Left lung (tissue), 14 donors: ENCODE data around the gene KCTD6. TPM values are rescaled to one million over a fixed set of nuclear protein-coding genes. Genes with fewer than 3 reads are reported as not detected.
A peak's percentile ranks its signal among the peaks of the same experiment; 100 is the strongest.

Experiments
- ATAC-seq: fragments of 200-7000 bp; cut with Tn5 transposase; one replicate; pipeline ENCODE4 v1.9.1; 2020; ENCODE audit warnings: moderate library complexity
- DNase-seq, 4 donors: peaks; one replicate each; pipeline ENCODE4 v3.0.0-alpha.2; 2013 to 2020
- H3K27ac ChIP-seq, 2 donors: fragments of 200-600 bp; sonication (generic) in 1 of 2; one replicate each; pipeline versions ENCODE4 v1.5.0 to v1.8.0; 2020 to 2021
- H3K27me3 ChIP-seq, 2 donors: fragments of 200-600 bp; sonication (generic) in 1 of 2; one replicate each; pipeline versions ENCODE4 v1.5.0 to v1.8.0; 2020 to 2021
- H3K36me3 ChIP-seq, 2 donors: fragments of 200-600 bp; sonication (generic) in 1 of 2; one replicate each; pipeline versions ENCODE4 v1.5.0 to v1.8.0; 2020 to 2021
- H3K4me1 ChIP-seq, 2 donors: fragments of 200-600 bp; one replicate each; pipeline ENCODE4 v1.8.0; 2021
- H3K4me3 ChIP-seq, 2 donors: fragments of 200-600 bp; sonication (generic) in 1 of 2; one replicate each; pipeline versions ENCODE4 v1.5.0 to v1.8.0; 2020 to 2021; ENCODE audit warnings: mild to moderate bottlenecking in 1 of 2
- H3K9me3 ChIP-seq, 2 donors: fragments of 200-600 bp; sonication (generic) in 1 of 2; one replicate each; pipeline versions ENCODE4 v1.5.0 to v1.8.0; 2020 to 2021
- CTCF ChIP-seq, 2 donors: fragments of 200-600 bp; sonication (generic) in 1 of 2; IDR thresholded peaks; one replicate each; pipeline versions ENCODE4 v1.5.0 to v1.8.0; 2021; ENCODE audit warnings: antibody characterized with exemption in 2 of 2
- intact Hi-C, 2 donors: fragments of 100-400 bp; cut with DNase I; formaldehyde crosslinking; loops; one replicate each; pipeline versions ENCODE4 v1.11.2 to v1.14.2; 2022
- long read RNA-seq, 12 donors: library from polyadenylated mRNA in 2 of 12; unstranded in 2 of 12; transcript quantifications; one replicate each; pipeline ENCODE4 v2.0.0 and lab custom pipeline, GENCODE V29; 2019 to 2026
- polyA plus RNA-seq, 6 donors: library from polyadenylated mRNA; unstranded; fragments of 120-200 nt; gene quantifications; one replicate each; pipeline ENCODE4 v1.2.1, GENCODE V29; 2013; ENCODE audit not compliant: insufficient read length in 6 of 6
- total RNA-seq, 2 donors: library from RNA; stranded (reverse); fragmentation: NEBNext Ultra II Directional; extraction: Animal tissue kit (Norgen Biotek cat#: 25700); gene quantifications; one replicate each; pipeline ENCODE4 v1.2.1, GENCODE V29; 2021
- donor health status: DM: no; HTN: yes; CAD: no.
- donor health status: DM: no; HTN: no; CAD: no.

The KCTD6 gene
- 10 to 100 TPM in 1 of 2 donors, 1 to 10 TPM in 1; 8.1 to 10.7 TPM for total RNA-seq
- polyA plus RNA-seq, result 10 to 100 TPM; 15.7 to 19.2 (median 17.8) TPM
- long read RNA-seq, donor 1, transcript KCTD6-202 (3 exons, 1,533 nt), result major isoform, 8 of 10 reads
- long read RNA-seq, donor 1, partial matches to known transcripts, result 0 of 10 reads
- long read RNA-seq, donor 1, other reads (novel, unspliced or antisense), result 0 of 10 reads
- long read RNA-seq, donor 2, transcript KCTD6-202 (3 exons, 1,533 nt), result major isoform, 11 of 11 reads
- long read RNA-seq, donor 2, partial matches to known transcripts, result 0 of 11 reads
- long read RNA-seq, donor 2, other reads (novel, unspliced or antisense), result 0 of 11 reads
- long read RNA-seq, donor 3, transcript KCTD6-202 (3 exons, 1,533 nt), result major isoform, 13 of 13 reads
- long read RNA-seq, donor 3, partial matches to known transcripts, result 0 of 13 reads
- long read RNA-seq, donor 3, other reads (novel, unspliced or antisense), result 0 of 13 reads
- long read RNA-seq, donor 4, transcript KCTD6-202 (3 exons, 1,533 nt), result major isoform, 9 of 10 reads
- long read RNA-seq, donor 4, partial matches to known transcripts, result 0 of 10 reads
- long read RNA-seq, donor 4, other reads (novel, unspliced or antisense), result 1 of 10 reads
- long read RNA-seq, donor 5, partial matches to known transcripts, result 0 of 1 reads
- long read RNA-seq, donor 5, other reads (novel, unspliced or antisense), result 0 of 1 reads
- long read RNA-seq, donor 6, transcript KCTD6-202 (3 exons, 1,533 nt), result major isoform, 10 of 10 reads
- long read RNA-seq, donor 6, partial matches to known transcripts, result 0 of 10 reads
- long read RNA-seq, donor 6, other reads (novel, unspliced or antisense), result 0 of 10 reads
- long read RNA-seq, donor 7, partial matches to known transcripts, result 0 of 2 reads
- long read RNA-seq, donor 7, other reads (novel, unspliced or antisense), result 0 of 2 reads
- long read RNA-seq, donor 8, partial matches to known transcripts, result 0 of 5 reads
- long read RNA-seq, donor 8, other reads (novel, unspliced or antisense), result 0 of 5 reads
- long read RNA-seq, donor 9, result 0 reads
- long read RNA-seq, donor 10, partial matches to known transcripts, result 0 of 4 reads
- long read RNA-seq, donor 10, other reads (novel, unspliced or antisense), result 0 of 4 reads
- long read RNA-seq, donor 11, transcript KCTD6-202 (3 exons, 1,533 nt), result major isoform, 9 of 11 reads
- long read RNA-seq, donor 11, partial matches to known transcripts, result 0 of 11 reads
- long read RNA-seq, donor 11, other reads (novel, unspliced or antisense), result 0 of 11 reads
- long read RNA-seq, donor 12, partial matches to known transcripts, result 6 of 21 reads
- long read RNA-seq, donor 12, other reads (novel, unspliced or antisense), result 7 of 21 reads

- Histone ChIP-seq H3K4me3 (peak within 1 kb of the TSS; percentile 61 to 65), H3K9me3 (no peaks in the 10 kb centered on the region), H3K27ac (peak within 1 kb of the TSS; percentile 49 to 68), H3K27me3 (no peaks in the 10 kb centered on the region), H3K4me1 (peaks cover 9 to 42% of the 10 kb centered on the region in 2 donors), H3K36me3 (no peaks in the 10 kb centered on the region)
- peak; percentile 94 to 99 (median 96) for DNase-seq
- ATAC-seq, result peak; percentile 97
- intact Hi-C loops, result no loop called here
- TF ChIP-seq CTCF (IDR thresholded peaks at IDR 0.05), result peak; percentile 49 to 81
These were observed at the start of gene KCTD6 for GRCh38 chr3:58491506-58492402. Gene KCTD6 (plus strand): TSS chr3:58492096. CDS start chr3:58498756, 6,660 bp downstream.

GRCh38 chr3:58452176-58452575 lies 39.7 kb upstream of the KCTD6 start:
- Histone ChIP-seq H3K9me3 (peaks cover 0 to 34% of the 10 kb centered on the region in 2 donors), H3K36me3 (no peaks in the 10 kb centered on the region), H3K27ac (no peak overlapping the region), H3K4me1 (no peaks in the 10 kb centered on the region), H3K27me3 (no peaks in the 10 kb centered on the region), H3K4me3 (no peak overlapping the region)
- no peak for TF ChIP-seq CTCF (IDR thresholded peaks at IDR 0.05)
- DNase-seq, result no peak
- intact Hi-C loops, result no loop called here
- no peak for ATAC-seq

- DNase-seq (no peak), ATAC-seq (no peak)
- H3K36me3 ChIP-seq, result no peaks in the 10 kb centered on the region
- peaks cover 0 to 27% of the 10 kb centered on the region in 2 donors for H3K9me3 ChIP-seq
- intact Hi-C loops, result no loop called here
- no peak for TF ChIP-seq CTCF (IDR thresholded peaks at IDR 0.05)
- peaks cover 11 to 12% of the 10 kb centered on the region in 2 donors for H3K4me1 ChIP-seq
- H3K4me3 ChIP-seq, result no peak overlapping the region
- H3K27me3 ChIP-seq, result no peaks in the 10 kb centered on the region
- no peak overlapping the region for H3K27ac ChIP-seq
These were observed 32.7 kb upstream of the KCTD6 start for GRCh38 chr3:58459160-58459559.

GRCh38 chr3:58462829-58463180 lies 29.1 kb upstream of the KCTD6 start:
- no peak for TF ChIP-seq CTCF (IDR thresholded peaks at IDR 0.05)
- ATAC-seq, result no peak
- no peaks in the 10 kb centered on the region for H3K36me3 ChIP-seq
- H3K27me3 ChIP-seq, result no peaks in the 10 kb centered on the region
- H3K27ac ChIP-seq, result no peak overlapping the region
- peaks cover 11 to 12% of the 10 kb centered on the region in 2 donors for H3K4me1 ChIP-seq
- H3K4me3 ChIP-seq, result no peak overlapping the region
- no peak for DNase-seq
- no peaks in the 10 kb centered on the region for H3K9me3 ChIP-seq
- intact Hi-C loops, result no loop called here
